ENCODE measurements around the gene THOC2.

THOC2 gene

DNA sequence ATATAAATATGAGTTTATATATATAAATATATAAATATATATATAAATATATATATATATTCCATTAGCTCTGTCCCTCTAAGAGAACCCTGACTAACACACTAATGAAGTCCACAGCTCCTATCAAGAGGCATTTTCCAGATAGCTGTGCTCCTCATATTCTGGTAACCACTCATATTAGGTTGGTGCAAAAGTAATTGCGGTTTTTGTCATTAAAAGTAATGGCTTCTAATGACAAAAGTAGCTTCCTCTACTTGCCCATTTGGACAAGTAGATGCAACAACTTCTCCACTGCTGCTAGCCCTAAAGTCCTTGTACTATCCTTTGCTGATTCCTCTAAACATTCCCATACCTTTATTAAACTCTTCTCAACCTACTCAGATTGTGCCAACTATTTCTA, 182.0 kb downstream of the THOC2 start:
- Histone ChIP-seq H3K4me2 (no peak overlapping the region), H3K27ac (no peak overlapping the region), H3K36me3 (no peaks in the 10 kb centered on the region), H4K20me1 (no peaks in the 10 kb centered on the region), H3K4me3 (no peak overlapping the region), H3K4me1 (no peaks in the 10 kb centered on the region), H3K27me3 (peaks cover 15% of the 10 kb centered on the region), H3K9me3 (no peaks in the 10 kb centered on the region), H3K9ac (no peak overlapping the region)
- no peak for TF ChIP-seq Cebpa-rat (IDR thresholded peaks at IDR 0.05)

Data from BLaER1 (cell line).